ENCODE measurements around the gene COL6A3.

COL6A3 gene

GRCh38 chr2:237351046-237351445, 62.9 kb downstream of the COL6A3 start:
- in situ Hi-C loops (cut with MboI; ENCODE audit: low sequenced_read_pairs) = no loop called here

- in situ Hi-C loops (cut with MboI; ENCODE audit: low sequenced_read_pairs) = no loop called here
Measured at GRCh38 chr2:237350597-237350996, 63.4 kb downstream of the COL6A3 start.

GRCh38 chr2:237350070-237350469, 63.9 kb downstream of the COL6A3 start:
- in situ Hi-C loops (cut with MboI; ENCODE audit: low sequenced_read_pairs) = no loop called here

GRCh38 chr2:237348281-237348865, 65.6 kb downstream of the COL6A3 start:
- in situ Hi-C loops (cut with MboI; ENCODE audit: low sequenced_read_pairs) = no loop called here

GRCh38 chr2:237345891-237346640, 67.9 kb downstream of the COL6A3 start:
- in situ Hi-C loops (cut with MboI; ENCODE audit: low sequenced_read_pairs) = no loop called here

GRCh38 chr2:237345411-237345810, 68.6 kb downstream of the COL6A3 start:
- in situ Hi-C loops (cut with MboI; ENCODE audit: low sequenced_read_pairs) = no loop called here

GRCh38 chr2:237344942-237345341, 69.0 kb downstream of the COL6A3 start:
- in situ Hi-C loops (cut with MboI; ENCODE audit: low sequenced_read_pairs) = no loop called here

GRCh38 chr2:237343993-237344392, 70.0 kb downstream of the COL6A3 start:
- in situ Hi-C loops (cut with MboI; ENCODE audit: low sequenced_read_pairs) = no loop called here

GRCh38 chr2:237341872-237342271, 72.1 kb downstream of the COL6A3 start:
- in situ Hi-C loops (cut with MboI; ENCODE audit: low sequenced_read_pairs) = no loop called here

GRCh38 chr2:237337586-237337985, 76.4 kb downstream of the COL6A3 start:
- in situ Hi-C loops (cut with MboI; ENCODE audit: low sequenced_read_pairs) = no loop called here

- in situ Hi-C loops (cut with MboI; ENCODE audit: low sequenced_read_pairs) = no loop called here
Measured at GRCh38 chr2:237336131-237336530, 77.8 kb downstream of the COL6A3 start.

GRCh38 chr2:237333748-237334147, 80.2 kb downstream of the COL6A3 start:
- in situ Hi-C loops (cut with MboI; ENCODE audit: low sequenced_read_pairs) = no loop called here

GRCh38 chr2:237330541-237330940, 83.4 kb downstream of the COL6A3 start:
- in situ Hi-C loops (cut with MboI; ENCODE audit: low sequenced_read_pairs) = no loop called here

GRCh38 chr2:237327175-237327950, 86.6 kb downstream of the COL6A3 start:
- in situ Hi-C loops (cut with MboI; ENCODE audit: low sequenced_read_pairs) = no loop called here

GRCh38 chr2:237326266-237327171, 87.4 kb downstream of the COL6A3 start:
- in situ Hi-C loops (cut with MboI; ENCODE audit: low sequenced_read_pairs) = no loop called here

- in situ Hi-C loops (cut with MboI; ENCODE audit: low sequenced_read_pairs) = no loop called here
Measured at GRCh38 chr2:237324837-237325236, 89.1 kb downstream of the COL6A3 start.

GRCh38 chr2:237324405-237324831, 89.5 kb downstream of the COL6A3 start:
- in situ Hi-C loops (cut with MboI; ENCODE audit: low sequenced_read_pairs) = no loop called here

GRCh38 chr2:237323656-237324055, 90.3 kb downstream of the COL6A3 start:
- in situ Hi-C loops (cut with MboI; ENCODE audit: low sequenced_read_pairs) = no loop called here

GRCh38 chr2:237322564-237322963, 91.4 kb downstream of the COL6A3 start:
- in situ Hi-C loops (cut with MboI; ENCODE audit: low sequenced_read_pairs) = no loop called here

GRCh38 chr2:237321746-237322145, 92.2 kb downstream of the COL6A3 start:
- in situ Hi-C loops (cut with MboI; ENCODE audit: low sequenced_read_pairs) = no loop called here

Measured in hTERT RPE-1 (cell line).